H9 (cell line): Measurements from ENCODE around the gene DNAI4. TPM values are rescaled to one million over a fixed set of nuclear protein-coding genes. Genes with fewer than 3 reads are reported as not detected.

Experiments
- DNase-seq: peaks from one replicate; pipeline ENCODE4 v3.0.0-alpha.2; 2017
- H2AFZ ChIP-seq: one replicate; pipeline ENCODE4 v1.6.1; 2013; ENCODE audit warnings: mild to moderate bottlenecking, low read length, control low read depth, moderate library complexity
- H2AK5ac ChIP-seq: 2 replicates; pipeline ENCODE4 v1.6.1; 2013; ENCODE audit warnings: low read length, control low read depth, mixed read lengths; ENCODE audit not compliant: insufficient read length
- H2BK120ac ChIP-seq: one replicate; pipeline ENCODE4 v1.6.1; 2013; ENCODE audit warnings: low read depth, mild to moderate bottlenecking, low read length, control low read depth, inconsistent platforms; ENCODE audit not compliant: poor library complexity, severe bottlenecking
- H2BK12ac ChIP-seq: 2 replicates; pipeline ENCODE4 v1.6.1; 2013; ENCODE audit warnings: low read length, control low read depth, mixed read lengths, low read depth; ENCODE audit not compliant: insufficient read length
- H2BK15ac ChIP-seq: 2 replicates; pipeline ENCODE4 v1.6.1; 2013; ENCODE audit warnings: low read depth, low read length, control low read depth
- H2BK20ac ChIP-seq: one replicate; pipeline ENCODE4 v1.6.1; 2013; ENCODE audit warnings: low read depth, mild to moderate bottlenecking, low read length, control low read depth, inconsistent platforms; ENCODE audit not compliant: poor library complexity, severe bottlenecking
- H2BK5ac ChIP-seq: 2 replicates; pipeline ENCODE4 v1.6.1; 2013; ENCODE audit warnings: low read length, control low read depth, mixed read lengths; ENCODE audit not compliant: insufficient read length
- H3K14ac ChIP-seq: 2 replicates; pipeline ENCODE4 v1.6.1; 2013; ENCODE audit warnings: low read length, control low read depth; ENCODE audit not compliant: insufficient read depth
- H3K18ac ChIP-seq: 2 replicates; pipeline ENCODE4 v1.6.1; 2013; ENCODE audit warnings: low read depth, mild to moderate bottlenecking, mixed read lengths, low read length, control low read depth; ENCODE audit not compliant: insufficient read length
- H3K23ac ChIP-seq: 2 replicates; pipeline ENCODE4 v1.6.1; 2013; ENCODE audit warnings: low read length, control low read depth, mixed read lengths, low read depth; ENCODE audit not compliant: insufficient read length
- H3K23me2 ChIP-seq: 2 replicates; pipeline ENCODE4 v1.6.1; 2013; ENCODE audit warnings: low read depth, mild to moderate bottlenecking, mixed read lengths, low read length, control low read depth; ENCODE audit not compliant: insufficient read length, poor library complexity, severe bottlenecking
- H3K27ac ChIP-seq: 2 replicates; pipeline ENCODE4 v1.5.1; 2013; ENCODE audit warnings: low read length, control low read depth, mixed read lengths, low read depth; ENCODE audit not compliant: insufficient read length
- H3K27me3 ChIP-seq: 2 replicates; pipeline ENCODE4 v1.6.1; 2013; ENCODE audit warnings: low read length, control low read depth, inconsistent platforms; ENCODE audit not compliant: insufficient read depth
- H3K4ac ChIP-seq: 2 replicates; pipeline ENCODE4 v1.6.1; 2013; ENCODE audit warnings: low read depth, mild to moderate bottlenecking, control low read depth, inconsistent platforms, low read length, moderate library complexity
- H3K4me1 ChIP-seq: 2 replicates; pipeline ENCODE4 v1.6.1; 2013; ENCODE audit warnings: low read length, control low read depth, inconsistent platforms; ENCODE audit not compliant: insufficient read depth
- H3K4me2 ChIP-seq: 2 replicates; pipeline ENCODE4 v1.6.1; 2013; ENCODE audit warnings: low read length, control low read depth, mixed read lengths; ENCODE audit not compliant: insufficient read length, insufficient read depth
- H3K56ac ChIP-seq: 2 replicates; pipeline ENCODE4 v1.6.1; 2013; ENCODE audit warnings: low read depth, mild to moderate bottlenecking, mixed read lengths, low read length, control low read depth; ENCODE audit not compliant: insufficient read length
- H3K79me1 ChIP-seq: 2 replicates; pipeline ENCODE4 v1.6.1; 2013; ENCODE audit warnings: low read depth, mild to moderate bottlenecking, moderate library complexity, low read length, control low read depth, inconsistent platforms; ENCODE audit not compliant: insufficient read depth, poor library complexity, severe bottlenecking
- H3K79me2 ChIP-seq: 2 replicates; pipeline ENCODE4 v1.6.1; 2013; ENCODE audit warnings: low read length, control low read depth, inconsistent platforms; ENCODE audit not compliant: insufficient read depth
- H3K9ac ChIP-seq: 2 replicates; pipeline ENCODE4 v1.6.1; 2013; ENCODE audit warnings: low read length, control low read depth, mixed read lengths; ENCODE audit not compliant: insufficient read length; ENCODE audit errors: extremely low read depth
- H3K9me3 ChIP-seq: one replicate; pipeline ENCODE4 v1.6.1; 2013; ENCODE audit warnings: low read depth, low read length, inconsistent platforms; ENCODE audit not compliant: control insufficient read depth
- H3T11ph ChIP-seq: one replicate; pipeline ENCODE4 v1.6.1; 2013; ENCODE audit warnings: mild to moderate bottlenecking, low read length, control low read depth, inconsistent platforms
- H4K20me1 ChIP-seq: one replicate; pipeline ENCODE4 v1.6.1; 2013; ENCODE audit not compliant: control insufficient read depth, insufficient read length, insufficient read depth
- H4K5ac ChIP-seq: 2 replicates; pipeline ENCODE4 v1.6.1; 2013; ENCODE audit warnings: low read depth, mild to moderate bottlenecking, mixed read lengths, low read length, control low read depth; ENCODE audit not compliant: insufficient read length
- H4K8ac ChIP-seq: replicated peaks from 2 replicates; pipeline ENCODE4 v1.6.1; 2013; ENCODE audit warnings: low read length, control low read depth, mixed read lengths, low read depth; ENCODE audit not compliant: insufficient read length
- H4K91ac ChIP-seq: 2 replicates; pipeline ENCODE4 v1.6.1; 2013; ENCODE audit warnings: low read depth, mild to moderate bottlenecking, moderate library complexity, mixed read lengths, low read length, control low read depth; ENCODE audit not compliant: insufficient read length
- H3K27ac Mint-ChIP-seq, 3 experiments: 2 replicates in 2 of 3; 3 replicates in 1 of 3; pipeline ENCODE4 v1.8.0; 2020 to 2021; ENCODE audit warnings: mixed read lengths in 3 of 3, mild to moderate bottlenecking in 1 of 3, moderate library complexity in 1 of 3
- H3K27me3 Mint-ChIP-seq: 2 replicates; pipeline ENCODE4 v1.8.0; 2021; ENCODE audit warnings: low read depth, mild to moderate bottlenecking, moderate library complexity, mixed read lengths
- H3K36me3 Mint-ChIP-seq, 3 experiments: 2 replicates in 2 of 3; 3 replicates in 1 of 3; pipeline ENCODE4 v1.8.0; 2020 to 2021; ENCODE audit warnings: low read depth in 3 of 3, mixed read lengths in 3 of 3; ENCODE audit not compliant: insufficient read depth in 1 of 3
- H3K4me1 Mint-ChIP-seq, 2 experiments: 2 replicates each; pipeline ENCODE4 v1.8.0; 2020; ENCODE audit warnings: mixed read lengths in 2 of 2
- H3K4me3 Mint-ChIP-seq, 2 experiments: 2 replicates in 1 of 2; 3 replicates in 1 of 2; pipeline ENCODE4 v1.8.0; 2020 to 2021; ENCODE audit warnings: mild to moderate bottlenecking in 2 of 2, mixed read lengths in 2 of 2, moderate library complexity in 1 of 2
- H3K9me3 Mint-ChIP-seq, 2 experiments: 2 replicates in 1 of 2; 3 replicates in 1 of 2; pipeline ENCODE4 v1.8.0; 2020; ENCODE audit warnings: mild to moderate bottlenecking in 2 of 2, mixed read lengths in 2 of 2, moderate library complexity in 1 of 2
- WGBS: extraction: QIAGEN DNeasy Blood & Tissue Kit; methylation state at CpG from one replicate; pipeline ENCODE4 v1.1.7; 2013; ENCODE audit warnings: missing lambda C conversion rate, low lambda C conversion rate, mixed read lengths; ENCODE audit not compliant: insufficient read length; ENCODE audit errors: extremely low coverage; 5-methylcytosine and 5-hydroxymethylcytosine counted together
- total RNA-seq: library from RNA; stranded (reverse); gene quantifications from 2 replicates; pipeline ENCODE4 v1.2.1, GENCODE V29; 2021
- TF ChIP-seq, protein P1 (sequence below): fragments of 200-600 bp; sonication (generic); conservative IDR thresholded peaks from 3 replicates; pipeline ENCODE4 v1.8.0; 2021; ENCODE audit warnings: antibody characterized with exemption, mild to moderate bottlenecking

Gene DNAI4
- total RNA-seq, 1 experiment from 2014 or later = 1.4 TPM

- no peak for DNase-seq
- no peak overlapping the region for H3K27ac ChIP-seq
- H3K9me3 Mint-ChIP-seq = no peaks in the 10 kb centered on the region
- no peak overlapping the region for H4K5ac ChIP-seq
- H3K27me3 Mint-ChIP-seq = no peaks in the 10 kb centered on the region
- H4K8ac ChIP-seq = no peak overlapping the region
- H2BK5ac ChIP-seq = no peak overlapping the region
- no peaks in the 10 kb centered on the region for H3K27me3 ChIP-seq
- H3K4me2 ChIP-seq = no peak overlapping the region
- H3K18ac ChIP-seq = no peak overlapping the region
- H3K9me3 ChIP-seq = no peaks in the 10 kb centered on the region
- no peak overlapping the region for H2BK12ac ChIP-seq
- no peak overlapping the region for H2BK20ac ChIP-seq
- no peaks in the 10 kb centered on the region for H3K4me1 Mint-ChIP-seq
- TF ChIP-seq, protein P1, sequence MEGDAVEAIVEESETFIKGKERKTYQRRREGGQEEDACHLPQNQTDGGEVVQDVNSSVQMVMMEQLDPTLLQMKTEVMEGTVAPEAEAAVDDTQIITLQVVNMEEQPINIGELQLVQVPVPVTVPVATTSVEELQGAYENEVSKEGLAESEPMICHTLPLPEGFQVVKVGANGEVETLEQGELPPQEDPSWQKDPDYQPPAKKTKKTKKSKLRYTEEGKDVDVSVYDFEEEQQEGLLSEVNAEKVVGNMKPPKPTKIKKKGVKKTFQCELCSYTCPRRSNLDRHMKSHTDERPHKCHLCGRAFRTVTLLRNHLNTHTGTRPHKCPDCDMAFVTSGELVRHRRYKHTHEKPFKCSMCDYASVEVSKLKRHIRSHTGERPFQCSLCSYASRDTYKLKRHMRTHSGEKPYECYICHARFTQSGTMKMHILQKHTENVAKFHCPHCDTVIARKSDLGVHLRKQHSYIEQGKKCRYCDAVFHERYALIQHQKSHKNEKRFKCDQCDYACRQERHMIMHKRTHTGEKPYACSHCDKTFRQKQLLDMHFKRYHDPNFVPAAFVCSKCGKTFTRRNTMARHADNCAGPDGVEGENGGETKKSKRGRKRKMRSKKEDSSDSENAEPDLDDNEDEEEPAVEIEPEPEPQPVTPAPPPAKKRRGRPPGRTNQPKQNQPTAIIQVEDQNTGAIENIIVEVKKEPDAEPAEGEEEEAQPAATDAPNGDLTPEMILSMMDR = no peak
- WGBS = no CpG with 5 or more reads among the region's 1 CpG
- H3T11ph ChIP-seq = no peak overlapping the region
- no peak overlapping the region for H2AFZ ChIP-seq
- H3K4me1 ChIP-seq = no peaks in the 10 kb centered on the region
- no peak overlapping the region for H3K4ac ChIP-seq
- H3K27ac Mint-ChIP-seq = no peak overlapping the region
- H2BK15ac ChIP-seq = no peak overlapping the region
- H3K23me2 ChIP-seq = no peaks in the 10 kb centered on the region
- no peak overlapping the region for H3K56ac ChIP-seq
- H2AK5ac ChIP-seq = no peak overlapping the region
- H3K9ac ChIP-seq = no peak overlapping the region
- no peaks in the 10 kb centered on the region for H3K79me2 ChIP-seq
- H3K79me1 ChIP-seq = no peaks in the 10 kb centered on the region
- H2BK120ac ChIP-seq = no peak overlapping the region
- H3K36me3 Mint-ChIP-seq = no peaks in the 10 kb centered on the region
- no peaks in the 10 kb centered on the region for H4K20me1 ChIP-seq
- no peak overlapping the region for H3K23ac ChIP-seq
- no peak overlapping the region for H3K14ac ChIP-seq
- no peak overlapping the region for H3K4me3 Mint-ChIP-seq
- H4K91ac ChIP-seq = no peak overlapping the region
These were observed 73.7 kb downstream of the DNAI4 start for GRCh38 chr1:66850989-66851388.
